GM21576 (cell line): Measurements from ENCODE around the gene ARHGAP22.

Experiments used
- ATAC-seq: cut with Tn5 transposase; IDR thresholded peaks from one replicate; pipeline ENCODE4 v1.9.1; 2021; ENCODE audit warnings: mild to moderate bottlenecking, moderate library complexity; ENCODE audit not compliant: unreplicated experiment

The ARHGAP22 gene

DNA sequence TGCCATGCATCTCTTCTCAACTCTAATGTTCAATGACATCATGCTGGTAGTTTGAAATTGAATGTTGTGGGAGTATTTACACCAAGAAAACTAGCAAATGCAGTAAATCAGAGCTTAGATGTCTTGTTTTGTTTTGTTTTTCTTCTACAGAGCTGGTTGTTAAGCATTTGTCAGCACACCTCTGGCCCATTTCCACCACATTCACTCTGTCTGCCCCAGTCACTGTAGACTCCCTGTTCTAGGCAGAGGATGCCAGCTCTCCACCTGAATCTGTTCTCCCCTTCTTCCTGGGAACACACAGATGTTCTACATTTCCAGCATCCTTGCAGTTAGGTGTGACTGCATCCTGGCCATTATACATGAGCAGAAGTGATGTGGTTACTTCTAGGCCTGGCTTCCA is 4.1 kb upstream of the ARHGAP22 start:
- no peak for ATAC-seq

DNA sequence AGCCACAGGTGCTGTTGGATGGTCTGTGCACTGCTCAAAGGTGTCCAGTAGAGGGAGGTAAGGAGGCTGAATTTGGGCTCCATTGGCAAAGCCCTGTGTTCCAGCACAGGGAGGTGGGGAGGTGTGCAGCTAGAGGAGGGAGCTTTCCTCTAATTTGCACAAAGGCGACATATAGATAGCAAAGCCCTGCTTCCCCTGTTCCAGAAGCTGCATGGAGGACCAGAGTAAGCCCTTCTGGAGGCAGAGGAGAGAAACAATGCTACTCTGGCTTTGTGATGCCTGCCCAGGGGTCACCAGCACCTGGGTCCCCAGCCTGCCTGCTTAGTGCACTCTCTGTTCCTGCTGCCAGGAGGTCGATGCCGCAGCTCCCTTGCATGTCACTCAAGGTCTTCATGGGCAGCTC is 3.4 kb upstream of the ARHGAP22 start:
- peak; percentile 78 for ATAC-seq

DNA sequence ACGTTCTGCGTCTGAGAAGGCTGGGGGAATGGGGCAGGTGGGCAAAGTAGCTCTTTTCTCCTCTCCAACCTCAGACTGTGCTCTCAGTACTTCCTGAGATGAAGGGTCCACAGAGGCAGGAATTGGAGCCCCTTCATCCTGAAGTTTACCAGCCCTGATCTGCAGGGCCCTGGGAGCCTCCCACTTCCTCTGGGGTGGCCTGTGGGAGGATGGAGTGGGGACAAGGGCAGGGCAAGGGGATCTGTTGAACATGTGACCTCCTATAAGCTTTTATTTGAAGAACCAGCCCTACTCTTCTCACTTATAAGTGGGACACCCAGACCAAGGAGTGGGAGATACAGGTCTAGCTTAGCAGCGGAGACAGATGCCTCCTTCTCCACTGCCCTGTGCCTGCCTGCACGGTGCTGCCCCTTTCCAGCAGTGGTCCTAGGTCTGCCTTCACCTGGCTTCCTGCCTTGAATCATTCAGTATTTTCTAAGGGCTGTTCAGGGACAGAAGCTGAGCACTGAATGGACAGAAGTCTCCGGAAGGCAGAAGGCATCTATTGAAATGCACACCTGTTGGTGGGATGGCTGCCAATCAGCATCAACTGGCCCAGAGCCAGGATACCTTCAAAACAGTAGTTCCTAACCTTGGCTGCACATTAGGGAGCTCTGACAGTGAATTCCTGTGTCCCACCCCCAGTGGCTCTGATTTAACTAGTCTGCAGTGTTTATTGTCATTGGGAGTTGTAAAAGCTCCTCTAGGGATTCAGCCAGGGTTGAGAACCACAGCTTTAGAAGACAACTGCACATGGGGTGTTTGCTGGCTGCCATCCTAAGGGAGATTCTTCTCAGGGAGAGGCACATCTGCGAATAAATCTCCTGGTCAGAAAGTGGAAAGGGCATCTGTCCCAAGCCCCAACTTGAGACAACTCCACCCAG is 2.7 kb upstream of the ARHGAP22 start:
- no peak for ATAC-seq

- ATAC-seq = no peak
These were observed 1.9 kb upstream of the ARHGAP22 start for GRCh38 chr10:48606530-48607355.

GRCh38 chr10:48605786-48606529 is 1.1 kb upstream of the ARHGAP22 start:
- ATAC-seq = no peak

- no peak for ATAC-seq
These were observed 558 bp downstream of the ARHGAP22 start for GRCh38 chr10:48604039-48604990.

GRCh38 chr10:48603421-48604038 is 1.3 kb downstream of the ARHGAP22 start:
- ATAC-seq = no peak

- no peak for ATAC-seq
These were observed 2.3 kb downstream of the ARHGAP22 start for GRCh38 chr10:48602401-48603135.

- no peak for ATAC-seq
These were observed 3.1 kb downstream of the ARHGAP22 start for GRCh38 chr10:48601789-48602188.

DNA sequence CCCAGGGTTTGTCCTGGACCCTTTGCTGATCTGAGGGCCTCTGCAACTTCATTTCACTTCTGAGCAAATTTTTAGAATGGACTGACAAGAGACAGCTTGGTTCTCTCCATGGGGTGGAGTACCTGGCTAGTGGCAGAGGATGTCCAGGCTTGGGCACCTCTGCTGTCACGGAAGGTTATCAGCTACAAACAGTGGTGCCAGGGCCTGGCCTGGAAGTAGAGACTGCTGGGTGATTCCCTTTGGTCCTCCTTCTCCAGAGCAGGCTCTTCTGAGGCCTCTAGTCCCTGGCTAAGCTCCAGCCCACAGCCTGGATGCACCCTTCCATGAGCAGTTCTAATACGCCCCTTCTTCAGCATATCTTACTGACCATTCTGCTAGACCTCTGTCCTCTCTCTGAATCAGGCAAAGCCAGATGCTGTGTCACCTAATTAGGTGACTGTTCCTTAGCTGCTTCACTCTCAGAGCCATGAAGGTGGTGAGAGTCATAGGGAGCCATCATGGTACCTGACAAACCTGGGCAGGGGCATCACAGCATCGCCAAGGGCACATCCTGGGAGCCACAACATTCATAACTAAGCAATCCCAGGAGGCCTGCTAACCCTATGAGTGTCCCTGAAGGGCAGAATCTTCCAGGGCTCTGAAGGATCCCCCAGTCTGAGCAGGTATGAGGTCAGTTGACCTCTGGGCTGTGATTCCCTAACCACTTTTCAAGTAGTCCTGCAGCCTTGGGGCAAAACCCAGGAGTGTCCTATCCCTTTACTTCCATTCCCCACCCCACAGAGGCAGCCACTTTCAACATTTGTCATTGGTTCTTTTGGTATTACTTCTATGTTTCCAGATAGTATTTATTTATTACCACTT is 4.0 kb downstream of the ARHGAP22 start:
- no peak for ATAC-seq

- ATAC-seq = no peak
These were observed 5.1 kb downstream of the ARHGAP22 start for GRCh38 chr10:48599830-48600134.

- ATAC-seq = no peak
These were observed 5.7 kb downstream of the ARHGAP22 start for GRCh38 chr10:48598936-48599829.

DNA sequence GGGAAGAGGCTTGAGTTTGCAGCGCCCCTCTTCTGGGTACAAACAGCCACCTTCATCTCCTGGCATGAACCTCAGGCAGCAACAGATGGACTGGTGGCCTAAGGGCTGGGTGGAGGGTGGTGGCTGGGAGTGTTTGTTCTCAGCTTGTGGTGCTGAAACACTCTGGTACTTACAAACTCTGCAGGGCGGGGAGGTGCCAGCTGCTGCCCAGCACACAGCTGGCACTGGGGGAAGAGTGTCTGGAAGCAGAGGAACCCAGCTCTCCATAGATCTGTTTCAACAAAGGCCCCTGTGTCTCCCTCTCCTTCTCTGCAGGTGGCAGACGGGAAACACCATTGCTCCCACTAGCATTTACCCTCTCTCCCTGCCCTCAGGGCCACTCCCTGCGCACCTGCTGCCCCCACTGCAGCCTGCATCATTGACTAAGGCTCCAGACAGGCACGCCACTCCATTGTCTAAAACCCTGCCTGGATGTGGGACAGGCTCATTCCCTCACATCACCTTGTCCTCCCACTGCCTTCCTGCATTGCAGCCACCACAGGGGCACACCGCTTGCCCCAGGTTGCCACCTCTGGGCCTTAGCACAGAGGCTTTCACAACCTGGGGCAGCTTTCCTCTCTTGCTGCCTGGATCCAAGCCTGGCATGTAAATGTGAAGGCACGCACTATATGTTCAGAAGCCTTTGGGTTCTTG is 6.5 kb downstream of the ARHGAP22 start:
- no peak for ATAC-seq

- ATAC-seq = no peak
These were observed 9.3 kb downstream of the ARHGAP22 start for GRCh38 chr10:48595539-48595932.

DNA sequence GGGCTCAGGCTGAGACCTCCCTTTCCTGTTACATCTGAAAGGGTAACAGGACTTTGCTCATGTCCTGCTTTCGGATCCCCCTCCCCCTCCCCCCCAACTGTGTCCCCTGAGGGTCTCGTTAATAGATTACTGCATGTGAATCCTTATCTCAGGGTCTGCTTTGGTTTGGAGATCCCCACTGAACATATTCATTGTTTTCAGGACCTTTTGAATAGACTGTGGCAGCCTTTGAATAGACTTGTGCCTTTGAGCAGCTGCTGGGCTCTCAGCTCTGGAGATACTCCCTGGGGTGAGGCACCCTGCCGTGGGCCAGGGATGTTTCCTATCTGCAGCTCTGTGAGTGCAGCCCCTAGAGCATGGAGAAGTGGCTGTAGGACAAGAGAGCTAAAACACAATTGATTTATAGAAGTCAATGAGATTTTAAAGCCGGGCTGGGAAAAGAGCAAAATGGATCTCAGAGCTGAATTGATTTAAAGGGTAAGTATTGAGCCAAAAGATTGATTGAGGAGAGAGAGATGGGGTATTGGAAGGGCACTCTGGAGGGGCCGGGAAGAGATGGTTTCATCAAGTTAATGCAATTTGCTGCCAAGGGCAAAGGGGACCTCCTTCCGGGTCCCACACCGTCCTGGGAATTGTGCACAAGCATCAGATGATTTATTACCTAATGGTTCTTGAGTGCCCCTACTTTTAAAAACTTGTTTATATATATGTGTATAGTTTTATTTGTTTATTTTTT is 9.9 kb downstream of the ARHGAP22 start:
- no peak for ATAC-seq

DNA sequence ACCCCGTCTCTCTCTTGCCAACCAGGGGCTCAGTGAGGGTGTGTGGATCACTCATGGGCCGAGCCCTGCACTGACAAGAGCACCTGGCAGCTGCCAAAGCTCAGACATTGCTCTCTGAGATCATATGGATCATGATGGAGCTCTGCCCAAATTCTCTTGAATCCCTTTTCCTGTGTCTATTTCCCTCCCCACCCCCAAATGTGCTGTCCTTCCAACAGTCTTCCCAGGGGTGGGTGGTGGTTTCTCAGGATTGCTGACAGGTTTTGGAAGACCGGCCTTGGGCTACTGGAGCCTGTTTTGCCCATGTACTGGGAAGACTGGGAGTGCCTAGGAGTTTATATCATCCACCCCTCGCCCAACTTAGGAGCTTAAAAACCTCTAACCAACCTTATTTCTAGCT is 10.5 kb downstream of the ARHGAP22 start:
- ATAC-seq = no peak
